Putamen (tissue), 1 donor: ENCODE results near the gene DEFB125.
"Not testable (repeated sequence)": the region's sequence is repeated elsewhere in the genome, so short reads cannot be mapped to it uniquely, and the experiment has no call there.

Experiments used
- DNase-seq: peaks from one replicate; pipeline ENCODE4 v3.0.0-alpha.2; 2016; ENCODE audit warnings: low spot score

The DEFB125 gene

GRCh38 chr20:87401-87800 lies at the start of gene DEFB125:
Gene DEFB125 (plus strand): TSS chr20:87672. CDS start chr20:87710, 38 bp downstream.
- no peak for DNase-seq

GRCh38 chr20:60035-60918 lies 27.2 kb upstream of the DEFB125 start:
- DNase-seq = no peak

- no peak for DNase-seq
Measured at GRCh38 chr20:61230-61629, 26.2 kb upstream of the DEFB125 start.

GRCh38 chr20:61757-62156 lies 25.7 kb upstream of the DEFB125 start:
- DNase-seq = no peak

GRCh38 chr20:62487-62886 lies 25.0 kb upstream of the DEFB125 start:
- no peak for DNase-seq

GRCh38 chr20:64026-64603 lies 23.4 kb upstream of the DEFB125 start:
- DNase-seq = no peak

GRCh38 chr20:64766-65322 lies 22.6 kb upstream of the DEFB125 start:
- no peak for DNase-seq

GRCh38 chr20:77231-77630 lies 10.2 kb upstream of the DEFB125 start:
- DNase-seq = no peak

- no peak for DNase-seq
Measured at GRCh38 chr20:78338-78737, 9.1 kb upstream of the DEFB125 start.

GRCh38 chr20:79565-79964 lies 7.9 kb upstream of the DEFB125 start:
- DNase-seq = no peak

- no peak for DNase-seq
Measured at GRCh38 chr20:90651-91050, 3.2 kb downstream of the DEFB125 start.

GRCh38 chr20:93641-94040 lies 6.2 kb downstream of the DEFB125 start:
- DNase-seq = no peak

- no peak for DNase-seq
Measured at GRCh38 chr20:95215-95614, 7.7 kb downstream of the DEFB125 start.

GRCh38 chr20:97691-98090 lies 10.2 kb downstream of the DEFB125 start:
- not testable (repeated sequence) for DNase-seq

- DNase-seq = no peak
Measured at GRCh38 chr20:101975-102374, 14.5 kb downstream of the DEFB125 start.

GRCh38 chr20:103456-103855 lies 16.0 kb downstream of the DEFB125 start:
- no peak for DNase-seq

- DNase-seq = no peak
Measured at GRCh38 chr20:112396-112795, 24.9 kb downstream of the DEFB125 start.

GRCh38 chr20:117518-117917 lies 30.0 kb downstream of the DEFB125 start:
- DNase-seq = no peak

- DNase-seq = not testable (repeated sequence)
Measured at GRCh38 chr20:129786-130323, 42.4 kb downstream of the DEFB125 start.

GRCh38 chr20:137668-138490 lies 50.4 kb downstream of the DEFB125 start:
- DNase-seq = no peak

GRCh38 chr20:142290-142689 lies 54.8 kb downstream of the DEFB125 start, which contains the start of gene DEFB126:
Gene DEFB126 (plus strand): TSS chr20:142590. CDS start chr20:142629, 39 bp downstream.
- no peak for DNase-seq

GRCh38 chr20:145877-146276 lies 58.4 kb downstream of the DEFB125 start:
- no peak for DNase-seq
